ENCODE data around the gene SP140L.
"Not testable (repeated sequence)": the region's sequence is repeated elsewhere in the genome, so short reads cannot be mapped to it uniquely, and the experiment has no call there.

Gene SP140L

DNA sequence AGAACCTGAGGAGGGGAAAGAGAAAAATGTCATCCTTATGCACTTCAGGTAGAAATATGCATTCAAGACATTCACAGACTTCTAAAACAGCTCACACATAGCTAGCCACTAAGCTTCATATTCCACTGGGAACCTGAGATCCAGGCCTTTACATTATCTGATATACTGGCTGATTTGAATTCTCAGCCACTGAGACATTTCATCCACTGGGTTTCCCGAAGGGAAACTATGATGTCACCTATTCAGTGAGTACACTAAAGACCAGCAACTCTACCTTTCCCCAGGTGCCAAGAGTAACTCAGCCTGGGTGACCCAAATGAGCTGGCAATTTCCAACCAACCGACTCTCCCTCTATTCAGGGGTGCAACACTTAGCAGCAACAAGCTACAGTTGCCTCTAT lies 67.3 kb downstream of the SP140L start:
- TF ChIP-seq ZFX (IDR thresholded peaks at IDR 0.05; ENCODE audit: borderline replicate concordance): no peak
- H3K27ac ChIP-seq: no peak overlapping the region

DNA sequence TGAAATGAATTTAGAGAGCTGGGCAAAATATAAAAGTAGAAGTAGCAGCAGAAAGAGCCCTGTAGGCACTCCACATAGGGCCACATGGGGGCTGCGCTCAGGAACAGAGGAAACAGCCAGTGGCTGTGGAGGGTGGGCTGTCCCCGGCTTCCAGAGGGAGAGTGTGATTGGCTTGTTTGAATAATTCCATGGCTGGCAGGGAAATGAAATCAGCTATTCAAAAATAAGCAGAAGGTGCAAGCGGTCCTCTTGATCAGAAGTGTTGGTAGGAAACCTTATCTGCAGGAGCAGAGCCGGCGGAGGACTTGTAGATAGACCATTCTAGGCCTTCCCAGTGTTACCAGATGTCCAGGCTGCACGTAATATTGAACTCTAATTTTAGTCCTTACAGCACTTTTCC lies 71.7 kb downstream of the SP140L start:
- not testable (repeated sequence) for H3K27ac ChIP-seq

DNA sequence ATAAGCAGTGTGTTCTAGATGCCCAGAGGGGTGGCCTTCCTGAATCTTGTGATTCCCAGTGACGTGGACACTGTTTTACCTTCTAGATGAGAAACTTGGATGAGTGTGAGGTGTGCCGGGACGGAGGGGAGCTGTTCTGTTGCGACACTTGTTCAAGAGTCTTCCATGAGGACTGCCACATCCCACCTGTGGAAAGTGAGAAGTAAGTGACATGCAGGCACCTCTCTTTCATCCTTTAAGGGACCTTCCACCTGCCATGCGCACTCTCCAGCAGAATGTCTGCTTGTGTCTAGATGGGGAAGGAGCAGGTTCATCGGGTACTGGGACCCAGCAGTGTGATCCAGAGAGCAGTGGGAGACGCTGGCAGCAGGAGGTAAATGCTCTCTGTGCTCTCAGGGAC lies 73.0 kb downstream of the SP140L start:
- H3K27ac ChIP-seq: no peak overlapping the region
- TF ChIP-seq ZFX (IDR thresholded peaks at IDR 0.05; ENCODE audit: borderline replicate concordance): no peak
- TF ChIP-seq, protein P1, sequence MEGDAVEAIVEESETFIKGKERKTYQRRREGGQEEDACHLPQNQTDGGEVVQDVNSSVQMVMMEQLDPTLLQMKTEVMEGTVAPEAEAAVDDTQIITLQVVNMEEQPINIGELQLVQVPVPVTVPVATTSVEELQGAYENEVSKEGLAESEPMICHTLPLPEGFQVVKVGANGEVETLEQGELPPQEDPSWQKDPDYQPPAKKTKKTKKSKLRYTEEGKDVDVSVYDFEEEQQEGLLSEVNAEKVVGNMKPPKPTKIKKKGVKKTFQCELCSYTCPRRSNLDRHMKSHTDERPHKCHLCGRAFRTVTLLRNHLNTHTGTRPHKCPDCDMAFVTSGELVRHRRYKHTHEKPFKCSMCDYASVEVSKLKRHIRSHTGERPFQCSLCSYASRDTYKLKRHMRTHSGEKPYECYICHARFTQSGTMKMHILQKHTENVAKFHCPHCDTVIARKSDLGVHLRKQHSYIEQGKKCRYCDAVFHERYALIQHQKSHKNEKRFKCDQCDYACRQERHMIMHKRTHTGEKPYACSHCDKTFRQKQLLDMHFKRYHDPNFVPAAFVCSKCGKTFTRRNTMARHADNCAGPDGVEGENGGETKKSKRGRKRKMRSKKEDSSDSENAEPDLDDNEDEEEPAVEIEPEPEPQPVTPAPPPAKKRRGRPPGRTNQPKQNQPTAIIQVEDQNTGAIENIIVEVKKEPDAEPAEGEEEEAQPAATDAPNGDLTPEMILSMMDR (IDR thresholded peaks at IDR 0.05): no peak

DNA sequence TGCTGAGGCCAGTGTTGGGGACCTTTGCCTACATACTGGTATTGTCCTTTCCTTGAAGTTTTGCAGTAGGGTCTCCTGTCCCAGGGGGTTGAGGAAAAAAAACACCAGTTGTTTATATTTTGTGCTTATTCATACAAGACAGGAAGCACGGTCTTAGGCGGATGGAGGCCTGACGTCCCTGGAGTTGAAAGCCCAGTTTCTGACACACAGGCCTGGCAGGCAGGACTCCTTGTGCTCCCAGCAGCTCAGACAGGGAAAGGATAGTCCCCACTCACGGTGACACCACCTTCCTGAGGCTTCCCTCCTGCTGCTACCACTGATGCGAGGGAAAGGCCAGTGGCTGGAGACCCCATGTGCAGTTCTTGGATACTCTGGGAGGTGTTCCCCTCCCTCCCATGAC lies 73.5 kb downstream of the SP140L start:
- no peak overlapping the region for H3K27ac ChIP-seq
- no peak for TF ChIP-seq ZFX (IDR thresholded peaks at IDR 0.05; ENCODE audit: borderline replicate concordance)
- TF ChIP-seq, protein P1 (IDR thresholded peaks at IDR 0.05): no peak

DNA sequence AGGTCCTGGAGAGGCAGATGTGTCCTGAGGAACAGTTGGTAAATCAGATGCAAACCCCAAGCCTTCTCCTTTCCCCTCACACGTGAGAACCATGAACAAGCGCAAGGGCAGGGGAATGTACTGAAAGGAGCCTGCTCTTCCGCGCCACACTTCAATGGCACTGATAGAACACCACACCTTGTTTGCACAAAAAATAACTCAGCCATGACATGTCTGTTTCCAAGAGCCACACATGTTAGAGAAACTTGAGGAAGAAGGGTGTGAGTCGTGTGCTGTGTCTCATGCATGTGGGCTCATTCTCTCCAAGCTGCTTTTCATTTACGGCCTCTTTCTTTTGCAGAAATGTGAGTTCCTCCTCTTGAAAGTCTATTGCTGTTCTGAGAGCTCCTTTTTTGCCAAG lies 74.0 kb downstream of the SP140L start:
- not testable (repeated sequence) for H3K27ac ChIP-seq

DNA sequence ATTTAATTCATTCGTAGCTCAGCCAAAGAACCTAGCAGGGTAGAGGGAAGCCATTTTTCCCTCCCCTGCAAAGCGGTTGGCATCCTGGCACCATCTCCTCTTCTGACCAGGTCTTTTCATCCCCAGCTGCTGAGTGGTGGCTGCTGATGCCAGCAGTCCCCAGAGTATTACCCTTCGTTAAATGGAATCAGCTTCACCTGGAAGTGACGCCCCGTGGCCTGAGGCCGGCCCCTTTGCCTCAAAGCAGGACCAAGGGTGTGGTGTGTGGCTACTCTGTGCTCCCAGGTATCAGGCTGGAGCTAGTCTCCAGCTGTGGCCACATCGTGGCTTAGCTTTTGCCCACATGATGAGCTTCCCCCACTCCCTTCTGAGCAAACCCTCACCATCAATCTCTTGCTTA lies 76.8 kb downstream of the SP140L start:
- H3K27ac ChIP-seq: no peak overlapping the region

DNA sequence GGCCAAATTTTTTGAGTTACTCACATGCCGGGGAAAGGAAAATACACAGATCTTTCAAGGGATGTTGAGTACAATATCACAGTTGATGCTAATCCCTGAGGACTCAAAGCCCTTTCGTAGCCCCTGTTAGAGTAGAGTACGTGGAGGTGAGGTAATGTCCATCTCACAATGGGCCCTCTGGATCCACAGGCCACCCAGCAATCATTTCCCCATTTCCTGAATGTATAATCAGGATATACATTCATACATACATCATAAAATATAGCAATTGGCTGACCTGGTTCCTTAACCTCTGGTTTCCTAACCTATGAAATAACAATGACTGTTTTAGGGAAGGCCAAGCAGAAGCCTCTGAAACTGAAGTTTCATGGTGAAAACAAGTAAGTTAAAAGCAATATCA lies 78.8 kb downstream of the SP140L start:
- no peak for TF ChIP-seq ZFX (IDR thresholded peaks at IDR 0.05; ENCODE audit: borderline replicate concordance)
- TF ChIP-seq, protein P1 (IDR thresholded peaks at IDR 0.05): no peak
- H3K27ac ChIP-seq: no peak overlapping the region

More for the DNA sequence above, 76.8 kb downstream of the SP140L start:
- TF ChIP-seq ZFX (IDR thresholded peaks at IDR 0.05; ENCODE audit: borderline replicate concordance): no peak

DNA sequence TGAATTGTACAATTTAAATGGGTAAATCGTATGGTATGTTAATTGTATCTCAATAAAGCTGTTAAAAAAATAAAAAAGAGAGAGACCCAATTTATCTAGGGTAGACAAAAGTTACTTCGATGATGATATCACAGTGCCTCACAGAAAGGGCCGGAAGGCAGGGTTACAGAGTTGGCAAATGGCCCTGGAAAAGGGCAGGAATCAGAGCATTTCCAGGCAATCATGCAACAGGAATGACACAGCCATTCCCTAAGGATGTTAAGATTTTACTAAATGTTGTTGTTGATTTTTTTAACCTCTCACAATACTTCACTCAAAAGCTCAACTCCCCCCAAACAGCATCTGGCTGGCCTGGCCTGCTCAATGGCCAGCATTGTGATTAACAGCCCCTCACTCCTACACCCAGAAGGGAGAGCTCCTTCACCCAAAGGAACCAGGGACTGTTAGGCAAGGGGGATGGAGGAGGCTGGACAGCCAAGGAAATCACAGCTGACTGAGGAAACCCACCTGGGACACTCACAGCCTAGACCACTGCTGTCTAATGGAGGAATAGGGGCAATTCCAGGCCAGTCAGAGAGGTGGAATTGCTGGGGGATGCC lies 81.3 kb downstream of the SP140L start:
- TF ChIP-seq ZFX (IDR thresholded peaks at IDR 0.05; ENCODE audit: borderline replicate concordance): no peak
- TF ChIP-seq, protein P1 (IDR thresholded peaks at IDR 0.05): no peak
- no peak overlapping the region for H3K27ac ChIP-seq

DNA sequence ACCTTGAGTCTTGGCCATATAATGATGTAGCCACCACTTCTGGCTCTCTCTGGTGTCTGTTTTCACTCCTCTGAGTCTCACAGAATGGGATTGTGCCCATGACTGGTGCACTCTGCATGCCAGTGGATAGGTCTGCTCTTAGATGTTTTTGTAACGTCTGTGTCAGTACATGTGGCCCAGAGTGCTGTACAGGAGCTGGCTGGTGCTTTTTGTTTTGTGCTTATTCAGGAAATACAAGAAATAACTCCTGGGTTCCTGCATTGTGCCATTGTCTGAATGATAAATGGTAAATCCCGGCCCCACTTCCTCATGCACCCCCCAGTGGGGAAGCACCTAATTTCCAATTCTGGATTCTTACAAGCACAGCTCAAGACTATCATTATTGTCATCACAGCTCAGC lies 82.3 kb downstream of the SP140L start:
- H3K27ac ChIP-seq: not testable (repeated sequence)

DNA sequence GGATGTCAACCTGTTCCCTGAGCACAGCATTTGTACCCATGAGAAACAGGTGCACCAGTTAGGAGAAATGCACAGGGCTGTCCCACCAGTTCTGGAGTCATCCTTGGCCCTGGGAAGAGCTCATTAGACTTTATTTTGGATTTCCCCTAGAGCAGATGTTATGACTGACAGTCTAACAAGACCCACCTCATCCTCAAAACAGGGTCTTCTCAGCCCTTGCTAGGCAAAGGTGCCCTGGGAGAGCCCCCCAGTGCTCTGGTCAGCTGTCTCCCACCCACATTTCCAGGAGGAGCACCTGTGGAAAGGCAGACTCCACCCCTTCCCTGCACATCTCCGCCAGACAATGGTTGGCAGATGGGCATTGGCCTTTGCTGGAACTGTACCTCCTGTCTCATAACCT lies 83.3 kb downstream of the SP140L start:
- TF ChIP-seq ZFX (IDR thresholded peaks at IDR 0.05; ENCODE audit: borderline replicate concordance): no peak
- TF ChIP-seq, protein P1 (IDR thresholded peaks at IDR 0.05): no peak

More for the DNA sequence above, 83.3 kb downstream of the SP140L start:
- no peak overlapping the region for H3K27ac ChIP-seq
